Stimulated activated CD4-positive, alpha-beta T cell treated with anti-CD3 and anti-CD28 coated beads, Interleukin-2, amount 100 ng/mL, for 4 hours (primary cell): ENCODE measurements around the gene SLC6A18.
"Not testable (repeated sequence)": the region's sequence is repeated elsewhere in the genome, so short reads cannot be mapped to it uniquely, and the experiment has no call there.

Experiments
- DNase-seq: peaks from one replicate; pipeline ENCODE4 v3.0.0-alpha.2; 2020; ENCODE audit warnings: low read depth

The SLC6A18 gene

DNA sequence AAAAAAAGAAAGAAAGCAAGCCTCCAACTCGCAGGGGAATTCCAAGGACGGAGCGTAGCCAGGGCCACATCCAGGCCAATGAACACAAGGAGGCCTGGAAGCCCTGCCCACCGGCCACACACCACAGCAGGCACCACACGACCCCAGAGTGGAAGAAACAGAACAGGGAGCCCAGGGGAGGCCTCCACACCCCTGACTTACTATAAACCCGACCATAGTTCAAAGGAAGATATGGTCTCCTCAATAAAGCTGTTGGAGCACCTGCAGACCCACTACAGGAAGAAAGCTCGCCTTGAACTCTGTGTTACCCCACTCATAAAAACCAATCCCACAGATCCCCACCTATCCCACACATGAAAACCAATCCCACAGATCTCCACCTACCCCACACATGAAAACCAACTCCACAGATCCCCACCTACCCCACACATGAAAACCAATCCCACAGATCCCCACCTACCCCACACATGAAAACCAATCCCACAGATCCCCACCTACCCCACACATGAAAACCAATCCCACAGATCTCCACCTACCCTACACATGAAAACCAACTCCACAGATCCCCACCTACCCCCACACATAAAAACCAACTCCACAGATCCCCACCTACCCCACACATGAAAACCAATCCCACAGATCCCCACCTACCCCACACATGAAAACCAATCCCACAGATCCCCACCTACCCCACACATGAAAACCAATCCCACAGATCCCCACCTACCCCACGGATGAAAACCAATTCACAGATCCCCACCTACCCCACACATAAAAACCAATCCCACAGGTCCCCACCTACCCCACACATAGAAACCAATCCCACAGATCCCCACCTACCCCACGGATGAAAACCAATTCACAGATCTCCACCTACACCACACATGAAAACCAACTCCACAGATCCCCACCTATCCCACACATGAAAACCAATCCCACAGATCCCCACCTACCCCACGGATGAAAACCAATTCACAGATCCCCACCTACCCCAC lies 50.5 kb downstream of the SLC6A18 start:
- not testable (repeated sequence) for DNase-seq

- no peak for DNase-seq
These were observed 51.7 kb downstream of the SLC6A18 start for GRCh38 chr5:1276930-1277329.

GRCh38 chr5:1277331-1277730 lies 52.1 kb downstream of the SLC6A18 start:
- no peak for DNase-seq

- no peak for DNase-seq
These were observed 52.6 kb downstream of the SLC6A18 start for GRCh38 chr5:1277781-1278180.

- no peak for DNase-seq
These were observed 53.0 kb downstream of the SLC6A18 start for GRCh38 chr5:1278216-1278615.

GRCh38 chr5:1278656-1279442 lies 53.7 kb downstream of the SLC6A18 start:
- DNase-seq: no peak

GRCh38 chr5:1279443-1280151 lies 54.4 kb downstream of the SLC6A18 start:
- DNase-seq: no peak

- DNase-seq: no peak
These were observed 55.2 kb downstream of the SLC6A18 start for GRCh38 chr5:1280177-1281037.

- no peak for DNase-seq
These were observed 56.1 kb downstream of the SLC6A18 start for GRCh38 chr5:1281038-1281882.

DNA sequence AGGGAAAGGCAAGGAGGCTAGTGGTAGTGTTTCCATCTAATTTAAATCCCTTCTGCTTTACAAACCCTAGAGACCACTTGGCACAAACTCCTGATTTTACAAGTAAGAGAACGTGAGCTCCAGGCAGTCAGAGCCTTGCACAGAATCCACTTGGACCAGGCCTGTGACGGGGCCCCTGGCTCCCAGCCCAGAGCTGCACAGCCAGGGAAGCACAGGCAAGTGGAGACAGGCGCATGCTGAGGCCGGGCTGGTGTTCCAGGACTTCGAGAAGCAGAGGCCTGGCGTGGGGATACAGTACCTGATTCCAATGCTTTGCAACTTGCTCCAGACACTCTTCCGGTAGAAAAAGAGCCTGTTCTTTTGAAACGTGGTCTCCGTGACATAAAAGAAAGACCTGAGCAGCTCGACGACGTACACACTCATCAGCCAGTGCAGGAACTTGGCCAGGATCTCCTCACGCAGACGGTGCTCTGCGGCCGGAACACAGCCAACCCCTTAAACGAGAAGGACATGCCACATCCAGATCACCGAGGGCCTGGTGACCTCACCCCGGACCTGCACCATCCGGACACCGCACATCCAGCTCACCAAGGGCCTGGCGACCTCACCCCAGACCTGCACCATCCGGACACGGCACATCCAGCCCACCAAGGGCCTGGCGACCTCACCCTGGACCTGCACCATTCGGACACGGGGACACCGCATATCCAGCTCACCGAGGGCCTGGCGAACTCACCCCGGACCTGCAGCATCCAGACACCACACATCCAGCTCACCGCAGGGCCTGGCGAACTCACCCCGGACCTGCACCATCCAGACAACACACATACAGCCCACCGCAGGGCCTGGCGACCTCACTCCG lies 57.2 kb downstream of the SLC6A18 start:
- no peak for DNase-seq

DNA sequence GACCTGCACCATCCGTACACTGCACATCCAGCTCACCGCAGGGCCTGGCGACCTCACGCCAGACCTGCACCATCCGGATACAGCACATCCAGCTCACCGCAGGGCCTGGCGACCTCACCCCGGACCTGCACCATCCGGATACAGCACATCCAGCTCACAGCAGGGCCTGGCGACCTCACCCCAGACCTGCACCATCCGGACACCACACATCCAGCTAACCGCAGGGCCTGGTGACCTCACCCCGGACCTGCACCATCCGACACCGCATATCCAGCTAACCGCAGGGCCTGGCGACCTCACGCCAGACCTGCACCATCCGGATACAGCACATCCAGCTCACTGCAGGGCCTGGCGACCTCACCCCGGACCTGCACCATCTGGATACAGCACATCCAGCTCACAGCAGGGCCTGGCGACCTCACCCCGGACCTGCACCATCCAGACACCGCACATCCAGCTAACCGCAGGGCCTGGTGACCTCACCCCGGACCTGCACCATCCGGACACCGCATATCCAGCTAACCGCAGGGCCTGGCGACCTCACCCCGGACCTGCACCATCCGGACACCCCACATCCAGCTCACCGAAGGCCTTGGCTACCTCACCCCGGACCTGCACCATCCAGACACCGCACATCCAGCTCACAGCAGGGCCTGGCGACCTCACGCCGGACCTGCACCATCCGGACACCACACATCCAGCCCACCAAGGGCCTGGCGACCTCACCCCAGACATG lies 58.0 kb downstream of the SLC6A18 start:
- DNase-seq: not testable (repeated sequence)

- DNase-seq: not testable (repeated sequence)
These were observed 58.5 kb downstream of the SLC6A18 start for GRCh38 chr5:1283729-1284041.

DNA sequence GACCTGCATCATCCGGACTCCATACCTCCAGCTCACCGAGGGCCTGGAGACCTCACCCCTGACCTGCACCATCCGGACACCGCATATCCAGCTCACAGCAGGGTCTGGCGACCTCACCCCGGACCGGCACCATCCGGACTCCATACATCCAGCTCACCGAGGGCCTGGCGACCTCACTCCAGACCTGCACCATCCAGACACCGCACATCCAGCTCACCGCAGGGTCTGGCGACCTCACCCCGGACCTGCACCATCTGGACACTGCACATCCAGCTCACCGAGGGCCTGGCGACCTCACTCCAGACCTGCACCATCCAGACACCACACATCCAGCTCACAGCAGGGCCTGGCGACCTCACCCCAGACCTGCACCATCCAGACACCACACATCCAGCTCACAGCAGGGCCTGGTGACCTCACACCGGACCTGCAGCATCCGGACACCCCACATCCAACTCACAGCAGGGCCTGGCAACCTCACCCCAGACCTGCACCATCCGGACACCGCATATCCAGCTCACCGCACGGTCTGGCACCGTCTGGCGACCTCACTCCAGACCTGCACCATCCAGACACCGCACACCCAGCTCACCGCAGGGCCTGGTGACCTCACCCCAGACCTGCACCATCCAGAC lies 59.3 kb downstream of the SLC6A18 start:
- DNase-seq: not testable (repeated sequence)

GRCh38 chr5:1285141-1285540 lies 60.0 kb downstream of the SLC6A18 start:
- DNase-seq: no peak

- no peak for DNase-seq
These were observed 60.7 kb downstream of the SLC6A18 start for GRCh38 chr5:1285883-1286291.

- DNase-seq: no peak
These were observed 63.5 kb downstream of the SLC6A18 start for GRCh38 chr5:1288439-1289335.

- DNase-seq: not testable (repeated sequence)
These were observed 64.4 kb downstream of the SLC6A18 start for GRCh38 chr5:1289559-1289958.
